ENCODE measurements around the gene TOMM6.
A peak's percentile ranks its signal among the peaks of the same experiment; 100 is the strongest.
"Not testable (repeated sequence)": the region's sequence is repeated elsewhere in the genome, so short reads cannot be mapped to it uniquely, and the experiment has no call there.

TOMM6 gene

GRCh38 chr6:41786451-41787218 is 859 bp upstream of the TOMM6 start:
- peak; percentile 68 for DNase-seq

- no peak for DNase-seq
These were observed 1.9 kb downstream of the TOMM6 start for GRCh38 chr6:41789390-41789724.

DNA sequence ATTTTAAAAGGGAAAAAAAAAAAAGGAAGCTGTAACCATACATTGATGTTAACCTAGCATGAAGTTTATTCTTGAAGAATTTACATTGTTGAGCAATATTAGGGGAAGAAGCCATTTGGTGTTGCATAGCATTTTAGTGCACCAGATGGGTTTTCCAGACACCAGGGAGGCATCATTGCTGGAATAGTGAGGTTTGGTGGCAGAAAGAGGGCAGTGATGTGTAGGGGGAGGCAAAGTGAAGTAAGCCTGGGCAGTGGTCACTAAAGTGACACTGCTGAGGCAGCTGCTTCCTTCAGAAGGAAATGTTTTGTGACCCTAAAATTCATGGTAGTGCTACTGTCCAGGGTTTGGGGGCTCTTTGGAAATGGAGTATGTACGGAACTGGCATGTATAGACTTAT is 2.6 kb downstream of the TOMM6 start:
- no peak for DNase-seq

- no peak for DNase-seq
These were observed 3.8 kb downstream of the TOMM6 start for GRCh38 chr6:41791305-41791704.

GRCh38 chr6:41791984-41792383 is 4.5 kb downstream of the TOMM6 start:
- DNase-seq: no peak

DNA sequence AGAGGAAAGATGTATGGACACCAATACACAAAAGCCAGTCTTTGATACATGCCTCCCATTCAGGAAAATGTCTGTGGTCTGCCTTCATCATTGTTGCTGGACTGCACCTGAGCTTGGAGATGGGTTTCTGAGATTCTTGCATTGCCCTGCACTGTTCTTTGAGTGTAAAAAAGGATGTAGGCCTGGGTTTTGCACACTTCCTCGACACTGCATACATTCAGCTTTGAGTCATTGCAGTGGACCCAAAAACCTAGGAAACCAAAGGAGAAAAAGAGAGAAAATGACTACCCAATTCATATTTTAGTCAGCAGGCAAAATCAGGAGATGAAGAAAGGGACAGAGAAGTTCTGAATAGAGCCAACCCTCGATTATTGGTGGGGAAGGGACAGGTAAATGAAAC is 9.0 kb downstream of the TOMM6 start:
- DNase-seq: no peak

DNA sequence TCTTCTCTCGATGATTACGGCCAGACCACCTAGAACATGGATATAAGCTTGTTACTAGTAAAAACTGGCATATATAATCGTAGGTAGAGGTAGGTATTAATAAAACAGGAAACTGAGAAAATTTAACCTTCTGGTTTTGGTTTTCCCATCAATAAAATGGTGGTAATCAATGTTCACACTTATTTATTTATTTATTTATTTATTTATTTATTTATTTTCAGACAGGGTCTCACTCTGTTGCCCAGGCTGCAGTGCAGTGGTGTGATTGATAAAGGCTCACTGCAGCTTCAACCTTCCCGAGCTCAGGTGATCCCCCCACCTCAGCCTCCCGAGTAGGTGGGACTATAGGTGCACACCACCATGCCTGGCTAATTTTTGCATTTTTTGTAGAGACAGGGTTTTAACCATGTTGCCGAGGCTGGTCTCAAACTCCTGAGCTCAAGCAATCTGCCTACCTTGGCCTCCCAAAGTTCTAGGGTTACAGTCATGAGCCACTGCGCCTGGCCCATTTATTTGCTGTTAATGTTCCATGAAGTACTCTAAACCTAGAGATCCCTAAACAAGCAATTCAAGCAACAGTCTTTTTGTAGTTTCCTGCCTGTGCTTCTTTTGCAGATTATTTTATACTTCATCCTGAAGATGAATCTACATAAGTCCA is 11.5 kb downstream of the TOMM6 start:
- DNase-seq: no peak

DNA sequence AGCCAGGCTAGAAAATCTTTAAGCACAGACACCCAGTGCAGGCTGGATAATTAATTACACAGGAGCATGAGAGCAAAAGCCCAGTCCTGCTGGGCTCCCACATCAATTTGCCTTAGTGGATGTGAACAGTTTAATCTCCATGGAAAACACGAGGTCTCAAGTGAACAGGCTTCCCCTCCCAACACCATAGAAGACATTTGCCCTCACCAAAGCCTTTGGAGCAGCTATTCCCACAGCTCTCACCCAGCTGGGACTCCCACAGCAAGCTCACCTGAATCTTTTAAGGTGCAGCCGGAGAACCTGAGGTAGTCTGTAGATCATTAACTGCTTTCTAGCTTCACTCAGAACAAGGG is 12.0 kb downstream of the TOMM6 start:
- no peak for DNase-seq

- no peak for DNase-seq
These were observed 13.9 kb downstream of the TOMM6 start for GRCh38 chr6:41801380-41801779.

DNA sequence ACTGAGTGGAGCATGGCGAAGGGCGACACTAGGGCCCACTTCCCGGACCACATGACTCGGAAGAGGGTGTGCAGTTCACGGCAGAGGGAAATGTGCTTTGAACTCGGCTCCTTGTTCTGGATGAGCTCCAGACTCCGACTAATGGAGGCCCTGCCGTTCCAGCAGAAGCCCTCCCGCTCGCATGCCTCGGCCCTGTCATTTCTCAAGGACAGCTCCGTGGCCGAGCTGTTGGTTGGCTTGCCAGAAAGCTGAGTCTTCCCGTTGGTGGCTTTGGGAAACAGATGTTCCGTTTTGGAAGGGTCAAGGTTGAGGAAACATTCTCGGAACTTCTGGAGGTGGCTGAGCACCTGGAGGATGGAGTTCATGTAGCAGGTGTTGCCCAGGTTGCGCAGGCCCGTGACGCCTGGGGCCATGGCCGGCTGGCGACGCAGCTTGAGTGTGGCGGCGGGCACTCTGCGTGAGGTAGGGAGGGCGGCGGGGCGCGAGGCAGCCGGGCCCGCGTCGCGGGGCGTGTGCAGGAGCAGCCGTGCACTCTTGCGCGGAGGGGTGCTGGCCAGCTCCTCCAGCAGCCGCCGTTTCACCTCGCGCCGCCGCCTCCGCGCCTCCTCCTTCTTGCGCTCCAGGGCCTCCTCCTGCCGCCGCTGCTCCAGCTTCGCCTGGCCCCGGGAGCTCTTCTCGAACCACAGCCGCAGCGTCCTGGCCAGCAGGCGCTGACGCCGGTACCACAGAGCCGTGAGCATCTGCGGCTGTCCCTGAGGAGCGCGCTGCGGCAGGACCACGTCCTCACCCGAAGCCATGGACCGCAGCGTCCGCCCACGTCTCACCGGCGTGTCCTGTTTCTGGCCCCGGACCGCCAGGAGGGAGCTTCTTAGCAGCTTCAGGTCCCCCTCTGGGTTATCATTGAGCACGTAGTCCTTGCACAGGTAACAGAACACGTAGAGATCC is 18.6 kb downstream of the TOMM6 start:
- no peak for DNase-seq

DNA sequence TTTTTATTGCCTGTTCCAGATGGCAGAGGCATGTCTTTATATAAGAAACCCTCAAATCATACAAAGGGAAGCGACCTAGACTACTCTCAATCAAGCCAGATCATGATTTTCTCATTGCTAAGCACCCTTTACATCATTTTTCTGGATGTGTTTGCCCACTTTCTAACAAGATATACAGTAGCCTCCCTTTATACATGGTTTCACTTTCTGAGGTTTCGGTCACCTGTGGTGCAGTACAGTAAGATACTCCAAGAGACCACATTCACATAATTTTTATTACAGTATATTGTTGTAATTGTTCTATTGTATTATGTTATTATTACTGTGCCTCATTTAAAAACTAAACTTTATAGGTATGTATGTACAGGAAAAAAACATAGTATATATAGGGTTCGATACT is 23.6 kb downstream of the TOMM6 start:
- no peak for DNase-seq

DNA sequence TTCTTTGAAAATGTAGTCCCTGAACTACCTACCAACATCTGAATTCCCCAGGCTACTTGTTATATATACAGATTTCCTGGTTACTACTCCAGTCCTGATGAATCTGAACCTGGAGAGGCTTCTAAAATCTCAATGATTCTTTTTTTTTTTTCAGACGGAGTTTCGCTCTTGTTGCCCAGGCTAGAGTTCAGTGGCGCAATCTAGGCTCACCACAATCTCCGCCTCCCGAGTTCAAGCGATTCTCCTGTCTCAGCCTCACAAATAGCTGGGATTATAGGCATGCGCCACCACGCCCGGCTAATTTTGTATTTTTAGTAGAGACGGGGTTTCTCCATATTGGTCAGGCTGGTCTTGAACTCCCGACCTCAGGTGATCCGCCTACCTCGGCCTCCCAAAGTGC is 24.5 kb downstream of the TOMM6 start:
- not testable (repeated sequence) for DNase-seq

DNA sequence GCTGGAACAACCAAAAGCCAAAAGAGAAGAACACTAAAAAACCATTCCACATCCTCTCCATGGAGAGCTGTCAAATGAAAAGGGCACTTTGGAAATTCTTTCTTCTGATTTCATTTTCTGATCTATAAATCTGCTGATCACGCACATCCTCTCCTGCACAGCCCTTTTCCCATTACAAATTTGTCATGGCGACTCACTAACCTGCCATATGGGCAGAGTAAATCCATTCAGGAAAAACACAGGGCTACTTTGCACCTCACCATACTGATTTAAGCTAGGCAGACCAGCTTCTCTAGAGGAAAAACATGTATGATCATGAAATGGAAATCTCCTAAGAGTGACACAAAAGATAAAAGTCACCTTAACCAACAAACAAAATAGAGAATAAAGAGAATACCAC is 26.0 kb downstream of the TOMM6 start:
- DNase-seq: no peak

DNA sequence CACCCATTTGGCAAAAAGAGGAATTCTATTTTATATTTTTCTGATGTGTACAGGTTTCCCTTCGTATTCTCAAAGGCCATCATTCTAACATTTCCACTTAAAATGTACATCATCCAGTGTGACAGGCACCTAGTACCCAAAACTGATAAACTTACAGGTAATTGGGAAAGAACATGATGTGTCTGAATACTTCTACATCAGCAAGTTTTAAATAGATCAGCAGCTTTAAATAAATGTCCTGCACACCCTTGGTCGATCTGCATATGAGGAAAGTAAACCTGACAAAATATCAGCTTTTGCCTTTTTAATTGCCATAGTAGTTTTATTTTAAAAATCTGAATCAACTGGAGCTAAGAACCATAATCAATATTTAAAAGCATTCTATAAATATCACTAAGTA is 26.5 kb downstream of the TOMM6 start:
- DNase-seq: no peak

- DNase-seq: no peak
These were observed 27.1 kb downstream of the TOMM6 start for GRCh38 chr6:41814629-41815028.

DNA sequence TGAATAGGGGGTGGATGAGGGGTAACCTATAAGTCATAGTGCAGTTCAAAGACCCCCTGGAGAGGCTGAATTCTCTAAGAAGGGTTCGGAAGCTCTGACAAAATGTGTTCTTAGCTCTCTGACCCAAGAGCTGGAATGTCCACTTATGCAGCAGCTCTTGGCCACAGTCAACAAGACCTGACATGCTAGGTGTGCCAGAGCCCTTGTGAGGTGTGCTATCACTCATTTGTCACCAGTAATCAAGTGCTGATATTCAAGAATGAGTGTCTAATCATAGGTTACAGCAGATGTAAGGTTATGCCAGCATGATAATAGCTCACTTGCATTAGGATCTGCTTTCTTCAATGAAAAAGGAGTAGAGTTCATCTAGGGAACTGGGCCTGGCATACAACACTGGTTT is 28.1 kb downstream of the TOMM6 start:
- no peak for DNase-seq

DNA sequence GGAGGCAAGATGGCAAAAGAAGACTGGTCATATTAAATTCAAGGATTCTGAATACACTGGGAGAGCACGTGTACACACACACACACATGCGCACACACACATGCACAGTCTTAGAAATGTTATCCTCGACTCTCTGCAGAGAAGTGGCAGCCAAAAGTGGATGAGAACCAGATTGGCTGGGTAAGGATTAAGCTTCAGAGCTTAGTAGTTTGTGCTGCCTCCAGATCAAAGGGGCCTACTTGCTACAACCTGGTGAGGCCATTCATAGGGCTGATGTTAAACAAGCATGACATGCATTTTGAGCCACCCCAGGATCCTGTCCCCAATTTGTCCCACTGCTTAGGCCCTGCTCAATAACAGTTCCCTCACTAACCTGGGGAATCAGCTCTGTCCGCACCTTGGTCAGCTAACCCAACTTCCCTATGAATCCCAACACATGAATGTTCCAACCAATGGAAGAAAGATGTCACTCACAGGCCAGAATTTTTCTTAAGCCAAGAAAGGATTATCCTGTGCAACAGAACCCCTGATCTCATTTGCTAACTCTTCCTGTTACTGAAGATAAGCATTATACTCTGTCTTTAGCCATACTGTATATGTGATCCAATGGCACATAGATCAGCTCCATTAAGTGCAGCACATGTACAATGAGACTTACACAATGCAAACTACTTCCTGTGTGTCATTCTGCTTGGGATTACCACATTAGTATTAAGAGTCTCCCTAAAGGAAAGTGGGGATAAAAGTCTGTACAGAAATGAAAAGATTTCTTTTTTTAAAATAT is 31.0 kb downstream of the TOMM6 start:
- DNase-seq: no peak

DNA sequence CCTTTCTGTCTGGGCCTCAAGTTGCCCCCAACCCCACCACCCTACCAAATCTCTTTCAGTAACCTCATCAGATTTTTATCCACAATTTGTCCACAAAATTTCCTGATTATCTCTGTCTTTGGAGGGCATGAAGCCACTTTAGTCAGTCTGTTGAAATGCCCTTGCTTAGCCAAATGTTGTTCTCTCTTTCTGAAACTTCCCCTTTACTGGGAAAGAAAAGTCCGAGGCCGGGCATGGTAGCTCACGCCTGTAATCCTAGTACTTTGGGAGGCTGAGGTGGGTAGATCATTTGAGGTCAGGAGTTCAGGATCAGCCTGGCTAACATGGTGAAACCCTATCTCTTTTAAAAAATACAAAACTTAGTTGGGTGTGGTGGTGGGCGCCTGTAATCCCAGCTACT is 33.8 kb downstream of the TOMM6 start:
- DNase-seq: no peak

GRCh38 chr6:41822021-41822420 is 34.5 kb downstream of the TOMM6 start:
- DNase-seq: no peak

DNA sequence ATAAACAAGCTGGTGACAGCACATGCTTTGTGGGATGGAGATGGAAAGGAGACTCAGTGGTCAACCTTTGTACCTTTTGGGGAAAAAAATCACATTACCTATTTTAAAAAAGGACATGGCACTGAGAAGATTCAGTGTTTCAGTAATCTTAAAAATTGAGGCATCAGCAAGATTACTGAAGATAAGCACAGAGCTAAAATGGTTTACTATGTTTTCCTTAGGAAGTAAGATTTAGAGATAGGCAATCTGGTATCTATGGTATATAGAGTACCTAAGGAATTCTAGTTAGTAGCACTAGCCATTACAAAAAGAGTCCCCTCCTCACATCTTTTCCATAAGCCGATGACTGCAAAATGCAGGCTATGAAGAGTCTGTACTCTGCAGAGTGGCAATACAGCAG is 35.7 kb downstream of the TOMM6 start:
- DNase-seq: no peak

DNA sequence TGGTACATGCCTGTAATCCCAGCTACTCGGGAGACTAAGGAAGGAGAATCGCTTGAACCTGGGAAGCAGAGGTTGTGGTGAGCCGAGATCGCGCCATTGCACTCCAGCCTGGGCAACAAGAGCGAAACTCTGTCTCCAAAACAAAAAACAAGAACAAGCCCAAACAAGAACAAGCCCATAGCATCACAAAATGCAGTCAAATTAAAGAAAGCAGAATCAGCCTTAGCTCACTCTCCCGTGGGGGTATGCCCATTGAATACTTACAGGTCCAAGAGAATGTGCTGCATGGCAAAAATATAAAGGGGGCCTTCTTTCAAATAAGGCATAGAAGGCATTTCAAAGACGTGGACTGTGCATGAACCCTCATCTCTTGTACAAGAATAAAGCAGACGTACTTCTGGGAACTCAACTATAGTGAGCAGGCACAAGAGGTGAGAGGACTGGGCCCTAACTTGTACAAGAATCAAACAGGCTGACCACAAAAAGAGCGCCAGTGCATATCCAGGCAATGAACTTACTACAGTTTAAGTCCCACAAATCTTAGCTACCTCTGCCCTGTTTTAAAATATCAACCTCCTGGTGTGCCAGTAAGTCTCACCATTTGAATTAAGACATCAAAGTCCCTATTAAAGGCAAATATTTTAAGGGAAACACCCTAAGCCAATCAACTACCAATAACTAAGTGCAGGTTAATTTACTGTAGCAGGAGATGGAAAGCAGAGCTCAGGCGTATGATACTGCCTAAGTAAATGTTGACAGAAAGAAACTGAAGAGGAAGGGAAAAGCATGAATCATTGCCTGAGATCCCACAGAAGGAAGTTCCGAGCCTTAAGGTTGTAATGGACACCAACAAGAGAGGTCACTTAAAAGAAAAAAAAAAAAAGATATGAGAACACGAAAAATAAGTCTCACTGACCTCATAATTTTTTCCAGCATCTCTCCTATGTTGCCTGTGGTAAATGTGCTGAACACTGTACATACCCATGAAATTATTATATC is 37.4 kb downstream of the TOMM6 start:
- DNase-seq: no peak
